IMR-90 (cell line): ENCODE data around the gene SSBP3. TPM values are rescaled to one million over a fixed set of nuclear protein-coding genes. Genes with fewer than 3 reads are reported as not detected.

Experiments
- ATAC-seq: fragments of 200-7000 bp; cut with Tn5 transposase; 2 replicates; pipeline ENCODE4 v1.9.1; 2020; ENCODE audit warnings: low read depth, mild to moderate bottlenecking, moderate library complexity
- BruUV-seq: library from RNA; stranded (reverse); fragments of 400-500 nt; replicated peaks from 2 replicates; lab custom pipeline; 2021; lab: Mats Ljungman, UMichigan
- CTCF ChIA-PET: fragments of 300-600 bp; formaldehyde crosslinking; extraction: SDS; loops from one replicate; lab custom pipeline; 2021; ENCODE audit warnings: antibody characterized with exemption; lab: Yijun Ruan, JAX
- POLR2A ChIA-PET: fragments of 300-600 bp; sonication (Branson Sonifier 250); formaldehyde crosslinking; loops from one replicate; lab custom pipeline; 2022; ENCODE audit warnings: antibody characterized with exemption; ENCODE audit not compliant: unreplicated experiment; lab: Charles Lee
- DNase-seq: peaks from one replicate; pipeline ENCODE4 v3.0.0; 2013
- H2AFZ ChIP-seq: replicated peaks from 2 replicates; pipeline ENCODE3; 2013; ENCODE audit warnings: low read length, mild to moderate bottlenecking; ENCODE audit not compliant: poor library complexity
- H2AK5ac ChIP-seq: 2 replicates; pipeline ENCODE4 v1.6.1; 2013; ENCODE audit warnings: low read depth, low read length, inconsistent platforms
- H2AK9ac ChIP-seq: replicated peaks from 2 replicates; pipeline ENCODE3; 2013; ENCODE audit warnings: mild to moderate bottlenecking, low read depth, low read length, moderate library complexity; ENCODE audit not compliant: poor library complexity
- H2BK120ac ChIP-seq: 2 replicates; pipeline ENCODE4 v1.6.1; 2013; ENCODE audit warnings: low read depth, low read length, inconsistent platforms
- H2BK15ac ChIP-seq: 3 replicates; pipeline ENCODE4 v1.6.1; 2013; ENCODE audit warnings: low read depth, low read length, inconsistent platforms
- H2BK20ac ChIP-seq: 2 replicates; pipeline ENCODE4 v1.6.1; 2013; ENCODE audit warnings: low read depth, mild to moderate bottlenecking, inconsistent platforms, low read length, moderate library complexity
- H2BK5ac ChIP-seq: 2 replicates; pipeline ENCODE4 v1.6.1; 2013; ENCODE audit warnings: mild to moderate bottlenecking, low read depth, low read length, inconsistent platforms; ENCODE audit not compliant: poor library complexity, severe bottlenecking
- H3K14ac ChIP-seq: replicated peaks from 2 replicates; pipeline ENCODE4 v1.6.1; 2013; ENCODE audit warnings: low read depth, low read length, inconsistent platforms
- H3K18ac ChIP-seq: 2 replicates; pipeline ENCODE4 v1.6.1; 2013; ENCODE audit warnings: low read depth, low read length, control low read depth
- H3K23ac ChIP-seq: 2 replicates; pipeline ENCODE4 v1.6.1; 2013; ENCODE audit warnings: low read depth, low read length, inconsistent platforms
- H3K27ac ChIP-seq: 2 replicates; pipeline ENCODE4 v1.5.1; 2013; ENCODE audit warnings: mild to moderate bottlenecking, control low read depth, low read length; ENCODE audit not compliant: insufficient read depth
- H3K27me3 ChIP-seq: 2 replicates; pipeline ENCODE4 v1.6.1; 2013; ENCODE audit warnings: low read length; ENCODE audit not compliant: control insufficient read depth, insufficient read depth
- H3K36me3 ChIP-seq: 2 replicates; pipeline ENCODE4 v1.6.1; 2013; ENCODE audit warnings: low read length, mixed read lengths; ENCODE audit not compliant: control insufficient read depth, insufficient read depth
- H3K4ac ChIP-seq: 2 replicates; pipeline ENCODE4 v1.6.1; 2013; ENCODE audit warnings: low read depth, low read length, inconsistent platforms
- H3K4me1 ChIP-seq: 2 replicates; pipeline ENCODE4 v1.6.1; 2013; ENCODE audit warnings: low read length, mixed read lengths; ENCODE audit not compliant: control insufficient read depth, insufficient read depth
- H3K4me2 ChIP-seq: 2 replicates; pipeline ENCODE4 v1.6.1; 2013; ENCODE audit warnings: low read depth, mild to moderate bottlenecking, control low read depth, low read length, moderate library complexity
- H3K4me3 ChIP-seq: 2 replicates; pipeline ENCODE4 v1.5.1; 2013; ENCODE audit warnings: low read depth, mild to moderate bottlenecking, control low read depth, low read length, moderate library complexity; ENCODE audit not compliant: insufficient read depth
- H3K56ac ChIP-seq: 2 replicates; pipeline ENCODE4 v1.6.1; 2013; ENCODE audit warnings: low read length, inconsistent platforms; ENCODE audit not compliant: insufficient read depth; ENCODE audit errors: extremely low read depth
- H3K79me1 ChIP-seq, 2 experiments: 2 replicates each; pipeline ENCODE4 v1.6.1; 2013; ENCODE audit warnings: low read length in 2 of 2, inconsistent platforms in 1 of 2, low read depth in 1 of 2
- H3K9ac ChIP-seq: 2 replicates; pipeline ENCODE4 v1.6.1; 2013; ENCODE audit warnings: low read depth, low read length, control low read depth
- H3K9me1 ChIP-seq: 2 replicates; pipeline ENCODE4 v1.6.1; 2013; ENCODE audit warnings: low read length, inconsistent platforms; ENCODE audit not compliant: insufficient read depth
- H3K9me3 ChIP-seq: 2 replicates; pipeline ENCODE4 v1.6.1; 2013; ENCODE audit warnings: low read length; ENCODE audit not compliant: control insufficient read depth, insufficient read depth
- H4K20me1 ChIP-seq: 2 replicates; pipeline ENCODE4 v1.6.1; 2013; ENCODE audit warnings: low read length, inconsistent platforms; ENCODE audit not compliant: insufficient read depth
- H4K5ac ChIP-seq: 2 replicates; pipeline ENCODE4 v1.6.1; 2013; ENCODE audit warnings: mild to moderate bottlenecking, low read depth, low read length, control low read depth
- H4K8ac ChIP-seq, 2 experiments: 2 replicates each; pipeline ENCODE4 v1.6.1; 2013; ENCODE audit warnings: low read depth in 2 of 2, low read length in 2 of 2, control low read depth in 1 of 2, inconsistent platforms in 1 of 2
- H4K91ac ChIP-seq: 2 replicates; pipeline ENCODE4 v1.6.1; 2013; ENCODE audit warnings: low read depth, low read length, inconsistent platforms; ENCODE audit not compliant: insufficient read depth
- BHLHE40 ChIP-seq: fragments of 150-350 bp; IDR thresholded peaks from 2 replicates; pipeline ENCODE4 v1.6.1; 2016; ENCODE audit warnings: mild to moderate bottlenecking, low read depth, low read length
- CEBPB ChIP-seq: IDR thresholded peaks from 2 replicates; pipeline ENCODE4 v1.6.1; 2012; ENCODE audit warnings: low read depth, low read length, improper control_type of control experiment
- CHD1 ChIP-seq: IDR thresholded peaks from 2 replicates; pipeline ENCODE4 v1.6.1; 2012; ENCODE audit warnings: low read depth, low read length, improper control_type of control experiment
- FOS ChIP-seq: fragments of 150-350 bp; IDR thresholded peaks from 2 replicates; pipeline ENCODE4 v1.6.1; 2016; ENCODE audit warnings: low read depth, low read length
- MAFK ChIP-seq: IDR thresholded peaks from 2 replicates; pipeline ENCODE4 v1.6.1; 2012; ENCODE audit warnings: low read depth, low read length, improper control_type of control experiment
- MAZ ChIP-seq: IDR thresholded peaks from 2 replicates; pipeline ENCODE4 v1.6.1; 2012; ENCODE audit warnings: low read depth, mild to moderate bottlenecking, low read length, improper control_type of control experiment, moderate library complexity, borderline replicate concordance
- NFE2L2 ChIP-seq: fragments of 150-350 bp; IDR thresholded peaks from 2 replicates; pipeline ENCODE4 v1.6.1; 2016; ENCODE audit warnings: low read depth, mild to moderate bottlenecking, low read length
- RFX5 ChIP-seq: IDR thresholded peaks from 2 replicates; pipeline ENCODE4 v1.8.0; 2012; ENCODE audit warnings: low read depth, mild to moderate bottlenecking, low read length, moderate library complexity
- SMC3 ChIP-seq: fragments of 150-350 bp; IDR thresholded peaks from 2 replicates; pipeline ENCODE4 v1.6.1; 2016; ENCODE audit warnings: low read depth, mild to moderate bottlenecking, antibody characterized with exemption, low read length, moderate library complexity
- WGBS, 2 experiments: methylation state at CpG; one replicate each; pipeline versions ENCODE4 v1.1.5 to v1.1.7; 2013; ENCODE audit warnings: missing lambda C conversion rate in 2 of 2; ENCODE audit not compliant: insufficient read length in 1 of 2; ENCODE audit errors: extremely low coverage in 2 of 2; 5-methylcytosine and 5-hydroxymethylcytosine counted together
- dilution Hi-C: fragments of 300-500 bp; cut with HindIII; formaldehyde crosslinking; loops from one replicate; pipeline ENCODE4 v1.14.3; 2018; ENCODE audit warnings: low sequenced_read_pairs; ENCODE audit not compliant: unreplicated experiment
- in situ Hi-C: fragments of 300-500 bp; cut with MboI; formaldehyde crosslinking; loops from 3 replicates; pipeline ENCODE4 v1.14.3; 2019; ENCODE audit warnings: low sequenced_read_pairs, inconsistent platforms, mixed read lengths
- intact Hi-C: fragments of 100-400 bp; cut with micrococcal nuclease; formaldehyde crosslinking; loops from 2 replicates; pipeline ENCODE4 v1.10.0; 2022
- polyA plus RNA-seq, 3 experiments: library from polyadenylated mRNA; depleted of rRNA; stranded (reverse); fragments of >200 nt; gene quantifications; 2 replicates each; pipeline ENCODE4 v1.2.3, GENCODE V29; 2012; ENCODE audit warnings: low replicate concordance in 1 of 3
- total RNA-seq: library from RNA; depleted of rRNA; stranded (reverse); fragments of >200 nt; gene quantifications from 2 replicates; pipeline ENCODE4 v1.2.3, GENCODE V29; 2012
- TF ChIP-seq, protein P1 (sequence below): fragments of 150-350 bp; IDR thresholded peaks from 2 replicates; pipeline ENCODE4 v1.6.1; 2017; ENCODE audit warnings: mild to moderate bottlenecking, antibody characterized with exemption, low read length, low read depth
- TF ChIP-seq, protein P2 (sequence below): fragments of 150-350 bp; IDR thresholded peaks from 2 replicates; pipeline ENCODE4 v1.6.1; 2016; ENCODE audit warnings: low read depth, mild to moderate bottlenecking, low read length, moderate library complexity, borderline replicate concordance

Gene SSBP3
- total and polyA plus RNA-seq, 2 of the 4 experiments (the other 2 are of a cell fraction) = 10.9 to 39.6 TPM

- Histone ChIP-seq H3K27ac (peak overlapping the region; percentile 65), H2BK5ac (peak overlapping the region; percentile 56), H4K5ac (peak overlapping the region; percentile 69), H3K4me1 (peaks cover 72% of the 10 kb centered on the region), H2BK20ac (peak overlapping the region; percentile 43; the same call in 1 of the 2 replicates), H3K4me2 (peak overlapping the region; percentile 12), H3K36me3 (peaks cover 4% of the 10 kb centered on the region; the same call in 1 of the 2 replicates), H3K56ac (no peak overlapping the region), H3K9me1 (peaks cover 55% of the 10 kb centered on the region), H2AFZ (peak overlapping the region; percentile 8), H3K23ac (peak overlapping the region; percentile 73; the same call in 1 of the 2 replicates), H3K9ac (no peak overlapping the region), H2BK15ac (peak overlapping the region; percentile 92; the same call in 2 of the 3 replicates), H3K79me1 (peaks cover 52 to 98% of the 10 kb centered on the region in 2 experiments), H3K14ac (peak overlapping the region; percentile 42), H4K8ac (peak overlapping the region in 1 of 2 experiments; percentile 56; a peak in 2 of 4 replicates), H3K4me3 (no peak overlapping the region), H2AK9ac (no peak overlapping the region), H4K20me1 (peaks cover 24% of the 10 kb centered on the region; the same call in 1 of the 2 replicates), H2BK120ac (peak overlapping the region; percentile 73), H3K18ac (peak overlapping the region; percentile 80; the same call in 1 of the 2 replicates), H3K27me3 (no peaks in the 10 kb centered on the region), H2AK5ac (peak overlapping the region; percentile 96), H4K91ac (peak overlapping the region; percentile 45), H3K9me3 (no peaks in the 10 kb centered on the region), H3K4ac (peak overlapping the region; percentile 89)
- in situ Hi-C loops = no loop called here
- 60% methylated on average over 2 of the region's 12 CpGs; no CpG with 5 or more reads in 1 of the 2 experiments for WGBS, 2 experiments
- intact Hi-C loops = no loop called here
- ATAC-seq = no peak
- ChIA-PET POLR2A (interaction anchor here (0.9 kb wide), 1 partner anchor 9 kb away, joined by 3 read pairs; no protein-coding TSS in a partner anchor), CTCF (no interaction called here)
- BruUV-seq = no TSS peak
- peak; percentile 42 for DNase-seq
- TF ChIP-seq CEBPB (no peak), MAFK (no peak), SMC3 (no peak), RFX5 (no peak), BHLHE40 (no peak), NFE2L2 (no peak), MAZ (no peak), CHD1 (no peak), FOS (no peak)
- TF ChIP-seq, protein P1, sequence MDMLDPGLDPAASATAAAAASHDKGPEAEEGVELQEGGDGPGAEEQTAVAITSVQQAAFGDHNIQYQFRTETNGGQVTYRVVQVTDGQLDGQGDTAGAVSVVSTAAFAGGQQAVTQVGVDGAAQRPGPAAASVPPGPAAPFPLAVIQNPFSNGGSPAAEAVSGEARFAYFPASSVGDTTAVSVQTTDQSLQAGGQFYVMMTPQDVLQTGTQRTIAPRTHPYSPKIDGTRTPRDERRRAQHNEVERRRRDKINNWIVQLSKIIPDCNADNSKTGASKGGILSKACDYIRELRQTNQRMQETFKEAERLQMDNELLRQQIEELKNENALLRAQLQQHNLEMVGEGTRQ = no peak
- TF ChIP-seq, protein P2, sequence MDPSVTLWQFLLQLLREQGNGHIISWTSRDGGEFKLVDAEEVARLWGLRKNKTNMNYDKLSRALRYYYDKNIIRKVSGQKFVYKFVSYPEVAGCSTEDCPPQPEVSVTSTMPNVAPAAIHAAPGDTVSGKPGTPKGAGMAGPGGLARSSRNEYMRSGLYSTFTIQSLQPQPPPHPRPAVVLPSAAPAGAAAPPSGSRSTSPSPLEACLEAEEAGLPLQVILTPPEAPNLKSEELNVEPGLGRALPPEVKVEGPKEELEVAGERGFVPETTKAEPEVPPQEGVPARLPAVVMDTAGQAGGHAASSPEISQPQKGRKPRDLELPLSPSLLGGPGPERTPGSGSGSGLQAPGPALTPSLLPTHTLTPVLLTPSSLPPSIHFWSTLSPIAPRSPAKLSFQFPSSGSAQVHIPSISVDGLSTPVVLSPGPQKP = no peak
- dilution Hi-C loops = no loop called here
Observed at GRCh38 chr1:54328066-54328636, 78.0 kb downstream of the SSBP3 start.
